BE2C (cell line): Measurements from ENCODE around the gene CNTNAP3. TPM values are rescaled to one million over a fixed set of nuclear protein-coding genes. Genes with fewer than 3 reads are reported as not detected.
"Not testable (repeated sequence)": the region's sequence is repeated elsewhere in the genome, so short reads cannot be mapped to it uniquely, and the experiment has no call there.

Experiments
- DNase-seq: peaks from one replicate; pipeline ENCODE4 v3.0.0-alpha.2; 2020
- H3K27me3 ChIP-seq: fragments of 250-450 bp; sonication (Bioruptor Pico); 2 replicates; pipeline ENCODE4 v1.5.1; 2020; ENCODE audit warnings: mild to moderate bottlenecking
- H3K36me3 ChIP-seq: fragments of 250-450 bp; sonication (Bioruptor Pico); 2 replicates; pipeline ENCODE4 v1.5.1; 2020; ENCODE audit warnings: mild to moderate bottlenecking
- H3K4me1 ChIP-seq: fragments of 250-450 bp; sonication (Bioruptor Pico); 2 replicates; pipeline ENCODE4 v1.5.1; 2020
- H3K4me3 ChIP-seq: 2 replicates; pipeline ENCODE4 v1.5.1; 2011; ENCODE audit warnings: low read depth, low read length
- H3K9me3 ChIP-seq: fragments of 250-450 bp; sonication (Bioruptor Pico); 2 replicates; pipeline ENCODE4 v1.5.1; 2020
- polyA plus RNA-seq: library from polyadenylated mRNA; unstranded; fragments of >200 nt; gene quantifications from one replicate; pipeline ENCODE4 v1.2.1, GENCODE V29; 2012; ENCODE audit warnings: low read depth, missing spikeins; ENCODE audit not compliant: insufficient read length, insufficient read depth

The CNTNAP3 gene
- polyA plus RNA-seq: 0.48 TPM

DNA sequence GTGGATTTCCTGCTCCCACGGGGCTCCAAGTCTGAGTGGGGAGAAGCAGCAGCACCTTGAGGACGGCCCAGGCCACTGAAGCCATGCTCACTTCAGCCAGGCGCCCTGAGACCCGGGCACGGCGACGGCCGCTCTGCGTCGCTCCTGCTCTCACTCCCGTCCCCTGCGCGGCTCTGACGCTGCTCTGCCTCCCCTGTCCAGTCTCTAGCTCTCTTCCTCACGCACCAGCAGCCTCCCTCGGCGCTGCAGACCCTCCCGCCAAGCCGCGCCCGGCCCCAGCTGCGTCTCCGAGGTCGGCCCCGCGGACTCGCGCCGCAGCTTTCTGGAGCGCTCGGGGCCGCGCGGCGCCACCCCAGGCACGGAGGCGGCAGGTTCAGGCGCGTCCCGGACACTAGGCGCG is at the start of gene CNTNAP3:
Gene CNTNAP3, minus strand, starts transcription at position 188 of the 400 bp plus-strand sequence. Its CDS starts 103 bp downstream, at position 85.
- H3K9me3 ChIP-seq, H3K4me3 ChIP-seq, H3K27me3 ChIP-seq, H3K36me3 ChIP-seq, DNase-seq, H3K4me1 ChIP-seq: not testable (repeated sequence)

DNA sequence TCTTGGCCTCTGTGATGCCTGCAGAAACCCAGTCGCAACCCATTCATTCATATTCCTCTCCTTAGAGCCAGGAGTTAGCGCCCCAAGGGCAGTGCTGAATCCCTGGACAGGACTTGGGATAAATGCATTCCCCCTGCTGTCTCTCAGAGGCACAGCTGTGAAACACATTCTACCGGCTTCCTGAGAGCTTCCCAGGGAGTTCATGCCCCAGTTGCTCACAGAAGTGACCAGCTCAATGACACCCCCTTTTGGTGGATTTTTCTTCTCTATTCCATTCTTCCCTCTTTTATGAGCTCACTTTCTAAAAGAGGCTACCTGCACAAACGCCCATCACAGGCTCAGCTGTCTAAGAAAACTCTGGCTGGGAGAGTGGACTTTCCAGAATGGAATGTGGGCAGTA is 8.0 kb downstream of the CNTNAP3 start:
- H3K4me1 ChIP-seq, H3K4me3 ChIP-seq, H3K9me3 ChIP-seq, H3K27me3 ChIP-seq, H3K36me3 ChIP-seq: not testable (repeated sequence)
- peak; percentile 2 for DNase-seq

DNA sequence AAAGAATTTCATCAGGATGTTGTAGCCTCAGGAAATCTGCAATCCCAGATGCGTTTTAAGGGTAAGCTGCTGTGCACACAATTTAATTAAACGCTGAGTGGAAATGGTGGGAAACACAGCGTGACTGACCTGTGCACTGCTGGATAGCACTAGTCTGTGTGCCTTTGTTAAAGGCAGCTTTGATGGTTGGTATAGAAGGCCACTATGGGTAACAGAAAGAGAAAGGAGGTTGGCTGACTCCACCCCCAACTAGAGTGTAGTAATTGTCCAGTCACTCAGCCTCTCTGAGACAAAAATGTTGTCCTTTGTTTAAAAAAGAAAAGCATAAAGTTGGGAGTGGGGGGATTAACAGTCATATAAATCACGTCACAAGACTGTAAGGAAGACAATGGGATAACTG is 45.5 kb downstream of the CNTNAP3 start:
- H3K9me3 ChIP-seq, DNase-seq, H3K27me3 ChIP-seq, H3K4me1 ChIP-seq, H3K4me3 ChIP-seq, H3K36me3 ChIP-seq: not testable (repeated sequence)

DNA sequence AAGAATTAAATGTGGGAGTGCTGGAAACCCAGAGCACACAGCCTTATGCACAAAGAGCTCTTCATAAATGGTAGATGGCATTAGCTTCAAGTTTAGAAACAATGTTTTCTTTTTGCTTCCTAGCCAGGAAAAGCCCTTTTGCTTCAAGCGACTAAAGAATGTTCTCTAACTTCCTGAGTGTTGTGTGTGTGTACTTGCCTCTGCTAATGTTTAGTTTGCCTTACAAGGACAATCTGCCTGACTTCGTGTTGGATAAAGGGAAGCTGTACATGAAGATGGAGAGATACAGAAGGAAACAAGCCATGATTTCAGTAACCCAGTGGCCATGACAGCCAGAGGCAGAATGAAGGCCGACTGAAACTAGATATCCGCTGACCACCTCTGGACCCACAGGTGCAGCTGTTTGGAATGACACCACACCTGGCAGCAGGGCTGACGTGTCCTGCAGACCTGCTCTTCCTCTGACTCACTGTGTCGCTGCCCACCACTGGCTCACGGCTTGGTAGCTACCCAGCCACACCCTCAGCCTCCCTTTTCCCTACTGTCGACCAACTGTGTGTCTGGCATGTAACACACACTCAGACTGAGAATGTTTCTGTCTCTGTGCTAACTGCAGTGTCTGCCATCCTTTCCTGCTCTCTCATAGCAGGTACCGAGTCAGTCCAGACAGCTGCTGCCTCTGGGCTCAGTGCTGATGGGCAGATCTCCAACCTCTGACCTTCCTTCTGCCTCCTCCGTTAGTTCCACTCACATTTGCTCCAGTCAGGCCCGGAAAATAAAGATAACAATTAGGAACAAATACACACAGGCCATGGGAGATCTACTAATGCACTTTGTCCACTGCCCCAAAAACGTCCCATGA is 55.6 kb downstream of the CNTNAP3 start:
- not testable (repeated sequence) for H3K36me3 ChIP-seq, H3K27me3 ChIP-seq, H3K4me1 ChIP-seq, H3K9me3 ChIP-seq, H3K4me3 ChIP-seq, DNase-seq

DNA sequence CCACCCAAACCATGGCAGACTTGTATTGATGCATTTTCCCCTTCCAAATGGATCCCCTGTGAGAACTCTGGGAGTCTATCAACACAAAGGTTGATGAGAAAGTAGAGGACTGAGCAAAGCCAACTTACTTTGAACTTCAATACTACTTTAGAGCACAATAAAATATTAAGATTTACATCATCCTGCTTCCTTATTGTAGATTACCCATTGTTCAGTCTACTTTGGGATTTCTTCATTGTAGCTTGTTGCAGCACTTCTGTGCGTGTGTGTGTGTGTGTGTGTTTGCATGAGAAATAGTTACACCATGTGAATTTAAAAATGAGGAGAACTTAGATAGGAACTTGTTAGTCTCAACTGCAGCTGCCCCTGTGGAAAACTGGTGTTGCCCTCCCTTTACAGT is 72.0 kb downstream of the CNTNAP3 start:
- H3K27me3 ChIP-seq, DNase-seq, H3K4me1 ChIP-seq, H3K36me3 ChIP-seq, H3K9me3 ChIP-seq, H3K4me3 ChIP-seq: not testable (repeated sequence)

DNA sequence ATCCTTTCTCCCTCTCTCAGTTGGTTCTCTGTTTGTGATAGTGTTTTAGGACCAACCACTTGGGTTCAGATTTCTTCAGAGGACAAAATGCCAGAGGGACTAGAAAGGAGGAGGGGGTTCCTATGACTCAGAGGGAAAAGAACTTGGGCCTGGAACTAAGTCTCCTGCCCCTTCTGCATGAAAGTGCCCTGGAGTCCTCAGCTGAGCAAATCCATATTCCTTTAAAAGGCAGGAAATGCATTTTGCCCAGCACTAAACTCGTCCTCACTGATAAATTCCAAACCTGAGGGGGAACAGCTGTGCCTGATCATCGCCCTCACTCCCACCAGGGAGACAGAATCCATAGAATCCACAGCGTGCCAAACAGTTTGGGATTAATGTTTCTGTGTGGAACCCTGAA is 78.2 kb downstream of the CNTNAP3 start:
- not testable (repeated sequence) for H3K4me3 ChIP-seq, H3K4me1 ChIP-seq, H3K9me3 ChIP-seq, H3K27me3 ChIP-seq, DNase-seq, H3K36me3 ChIP-seq

DNA sequence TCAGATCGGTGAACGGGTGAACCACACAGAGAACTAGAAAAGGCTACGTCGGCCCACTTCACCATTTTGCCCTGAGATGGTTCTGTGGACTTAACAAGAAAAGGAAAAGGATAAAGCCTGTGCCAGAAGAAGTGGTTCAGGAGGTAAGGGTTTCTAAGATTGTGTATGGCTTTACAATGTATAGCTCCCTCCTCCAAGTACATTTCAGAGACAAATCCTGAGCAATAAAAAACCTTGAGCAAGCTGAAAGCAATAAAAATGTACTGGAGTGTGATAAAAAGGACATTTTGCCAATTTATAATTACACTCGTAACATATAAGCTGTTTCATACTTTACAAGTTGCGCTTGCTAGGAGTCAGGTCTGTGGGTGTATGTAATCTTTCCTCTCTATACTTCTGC is 81.3 kb downstream of the CNTNAP3 start:
- H3K9me3 ChIP-seq, H3K36me3 ChIP-seq, H3K27me3 ChIP-seq, DNase-seq, H3K4me3 ChIP-seq, H3K4me1 ChIP-seq: not testable (repeated sequence)

DNA sequence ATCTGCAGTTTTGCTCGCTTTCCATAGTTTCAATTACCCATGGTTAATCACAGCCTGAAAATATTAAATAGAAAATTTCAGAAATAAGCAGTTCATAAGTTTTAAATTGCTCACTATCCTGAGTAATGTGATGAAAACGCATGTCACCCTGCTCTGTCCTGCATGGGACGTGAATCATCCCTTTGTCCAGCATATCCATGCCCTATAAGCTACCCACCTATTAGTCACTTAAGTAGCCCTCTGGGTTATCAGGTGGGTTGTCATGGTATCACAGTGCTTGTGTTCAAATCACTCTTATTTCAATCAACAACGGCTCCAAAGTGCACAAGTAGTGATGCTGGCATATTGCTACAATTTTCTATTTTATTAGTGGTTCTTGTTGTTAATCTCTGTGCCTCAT is 82.1 kb downstream of the CNTNAP3 start:
- DNase-seq, H3K36me3 ChIP-seq, H3K9me3 ChIP-seq, H3K4me3 ChIP-seq, H3K27me3 ChIP-seq, H3K4me1 ChIP-seq: not testable (repeated sequence)

DNA sequence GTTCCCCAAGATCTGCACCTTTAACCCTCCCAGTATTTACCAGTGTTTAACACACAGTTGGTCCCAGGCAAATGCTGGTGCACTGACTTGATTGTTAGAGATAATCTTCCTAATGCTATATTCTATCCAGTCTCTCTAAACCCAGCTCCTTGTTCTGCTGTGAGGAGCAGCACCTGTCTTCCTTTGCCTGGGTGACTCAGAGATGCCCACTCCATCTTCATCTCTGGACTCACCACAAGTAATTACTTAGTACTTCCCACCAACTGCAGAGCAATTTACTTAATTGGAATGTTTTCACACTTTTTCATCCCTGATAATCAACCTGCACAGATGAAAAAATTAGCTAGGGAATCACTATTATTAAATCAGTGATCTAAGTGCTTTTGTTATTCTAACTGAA is 87.6 kb downstream of the CNTNAP3 start:
- not testable (repeated sequence) for H3K9me3 ChIP-seq, DNase-seq, H3K4me1 ChIP-seq, H3K36me3 ChIP-seq, H3K4me3 ChIP-seq, H3K27me3 ChIP-seq

DNA sequence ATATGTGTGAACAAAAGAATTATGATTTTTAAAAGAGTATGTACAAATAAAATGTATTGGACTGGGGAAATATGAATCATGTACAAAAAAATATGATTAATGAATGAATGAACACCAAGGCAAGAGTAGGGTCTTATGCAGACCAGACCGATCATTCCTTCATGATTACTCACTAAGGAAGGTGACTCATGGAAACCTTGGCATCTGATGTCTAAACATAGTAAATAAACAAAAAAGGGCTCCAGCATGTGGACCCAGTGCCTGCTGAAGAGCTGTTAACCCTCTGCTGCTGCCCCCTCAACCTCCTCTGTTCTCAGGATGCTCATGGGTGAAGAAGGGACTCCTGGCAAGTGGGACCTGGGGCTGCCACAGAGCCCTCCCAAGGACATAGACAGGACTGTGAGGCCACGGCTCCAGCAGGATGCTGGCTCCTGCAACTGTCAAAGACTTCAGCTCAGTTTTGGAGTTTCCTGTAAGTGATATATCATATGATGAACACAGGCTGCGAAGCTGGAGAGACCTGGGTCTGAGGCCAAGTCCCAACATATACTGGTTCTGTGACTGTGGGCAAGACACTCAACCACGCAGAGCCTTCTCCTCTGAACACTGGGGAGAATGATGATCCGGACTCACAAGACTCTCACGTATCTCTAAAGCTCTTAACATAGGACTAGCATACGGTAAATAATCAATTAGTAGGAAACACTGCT is 89.8 kb downstream of the CNTNAP3 start:
- DNase-seq, H3K36me3 ChIP-seq, H3K27me3 ChIP-seq, H3K9me3 ChIP-seq, H3K4me3 ChIP-seq, H3K4me1 ChIP-seq: not testable (repeated sequence)

DNA sequence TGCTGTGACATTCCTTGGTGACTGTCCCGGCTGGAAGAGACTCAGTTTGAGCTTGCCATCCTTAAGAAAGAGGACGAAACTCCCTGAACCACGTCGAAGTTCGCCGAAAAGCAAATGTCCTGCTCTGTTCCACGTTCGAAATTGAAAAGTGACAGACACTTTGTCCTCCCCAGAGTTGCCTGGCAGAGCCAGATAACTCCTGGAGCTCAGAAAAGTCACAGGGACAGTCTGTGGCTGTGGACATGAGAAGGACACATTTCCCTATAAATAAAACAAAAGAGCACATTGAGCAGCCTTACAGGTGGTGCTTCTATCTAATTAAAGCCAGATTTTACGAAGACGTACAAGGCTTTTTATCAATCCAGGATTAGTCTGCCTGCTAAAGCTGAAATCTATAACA is 116.6 kb downstream of the CNTNAP3 start:
- not testable (repeated sequence) for H3K4me1 ChIP-seq, H3K27me3 ChIP-seq, H3K9me3 ChIP-seq, DNase-seq, H3K36me3 ChIP-seq, H3K4me3 ChIP-seq

DNA sequence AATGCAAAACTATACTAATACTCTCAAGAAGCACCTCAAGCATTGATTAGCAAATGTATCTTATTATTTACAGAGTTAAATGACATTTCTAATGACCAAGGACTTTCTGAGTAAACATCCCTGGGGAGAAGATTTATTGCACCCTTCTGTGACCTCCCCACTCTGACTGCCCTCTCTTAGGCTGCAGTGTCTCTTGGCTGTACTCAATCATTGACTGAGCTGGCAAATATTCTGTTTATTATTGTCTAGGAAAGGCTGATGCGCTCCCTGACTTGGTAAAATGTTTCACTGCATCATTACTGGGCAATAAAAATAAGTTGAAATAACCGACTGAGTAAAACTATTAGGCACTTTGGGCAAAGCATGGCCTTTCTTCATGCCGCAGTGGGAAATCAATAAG is 130.3 kb downstream of the CNTNAP3 start:
- H3K4me1 ChIP-seq, DNase-seq, H3K9me3 ChIP-seq, H3K4me3 ChIP-seq, H3K36me3 ChIP-seq, H3K27me3 ChIP-seq: not testable (repeated sequence)

DNA sequence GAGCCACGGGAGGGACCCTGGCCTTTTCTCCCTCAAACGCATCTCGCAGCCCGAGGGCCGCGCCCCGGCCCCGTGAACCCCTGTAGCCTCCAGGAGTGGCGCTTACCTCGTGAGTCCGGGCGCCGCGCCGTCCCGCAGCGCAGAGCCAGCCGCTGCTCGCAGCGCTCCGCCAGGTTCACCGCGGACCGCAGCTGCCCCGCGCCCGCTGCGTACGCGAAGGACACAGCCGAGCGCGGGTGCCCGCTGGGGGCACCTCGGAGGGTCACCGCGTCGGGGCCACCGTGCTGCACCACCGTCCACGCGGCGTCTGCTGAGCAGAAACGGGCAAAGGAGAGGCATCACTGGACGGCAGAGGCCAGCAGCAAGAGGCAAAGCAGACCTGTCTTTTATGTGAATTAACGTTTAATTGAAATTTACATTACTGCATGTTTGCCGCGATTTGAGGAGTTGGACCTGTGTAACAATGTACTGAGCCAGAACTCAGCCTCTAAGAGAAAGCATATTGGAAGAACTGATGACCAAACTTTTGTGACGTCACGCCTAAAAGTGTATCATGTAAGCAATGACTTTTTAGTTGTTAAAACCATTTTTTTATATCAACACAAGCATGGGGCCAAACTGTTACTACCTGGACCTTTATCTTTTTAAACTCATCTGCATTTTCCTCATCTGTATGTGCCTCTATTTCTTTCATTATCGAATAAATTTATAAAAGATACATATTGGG is 155.0 kb downstream of the CNTNAP3 start:
- not testable (repeated sequence) for H3K36me3 ChIP-seq, H3K4me1 ChIP-seq, H3K9me3 ChIP-seq, H3K4me3 ChIP-seq, DNase-seq, H3K27me3 ChIP-seq

DNA sequence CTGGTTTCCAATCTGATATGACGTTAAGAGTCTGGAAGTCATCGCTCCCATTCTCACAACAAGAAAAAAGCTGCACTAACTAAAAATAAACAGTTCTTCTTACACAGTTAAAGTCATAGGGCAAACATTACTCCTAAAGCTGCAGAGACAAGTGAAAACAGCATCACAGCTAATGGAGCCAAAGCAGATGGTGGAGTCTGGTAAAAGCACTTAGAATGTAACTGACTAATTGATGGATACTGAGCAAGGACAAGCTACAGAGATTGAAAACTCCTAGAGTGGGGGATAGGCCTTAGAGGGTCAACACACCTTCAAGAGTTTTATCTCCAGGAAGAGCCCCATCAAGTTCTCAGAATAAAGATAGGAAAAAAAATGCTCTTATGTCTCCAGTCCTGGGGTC is 166.6 kb downstream of the CNTNAP3 start:
- H3K4me3 ChIP-seq, H3K36me3 ChIP-seq, H3K9me3 ChIP-seq, H3K27me3 ChIP-seq, H3K4me1 ChIP-seq: not testable (repeated sequence)
- peak; percentile 15 for DNase-seq

DNA sequence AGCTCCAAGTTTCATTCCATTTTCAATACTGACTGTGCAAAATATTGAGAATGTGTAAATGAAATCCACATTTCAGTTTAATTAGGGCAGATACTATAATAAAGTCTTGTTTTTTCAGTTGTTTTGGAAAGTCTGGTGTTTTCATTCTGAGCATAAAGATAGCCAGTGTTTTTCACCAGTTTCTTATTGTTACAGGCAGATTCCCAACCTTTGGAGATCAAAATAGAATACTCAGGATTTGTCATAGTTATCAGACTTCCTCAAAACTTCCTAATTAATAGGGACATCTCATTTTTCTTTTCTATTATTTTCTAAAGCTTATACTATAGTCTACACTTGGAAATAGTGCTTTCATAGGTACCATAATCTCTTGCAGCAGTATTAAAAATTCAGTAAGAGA is 176.2 kb downstream of the CNTNAP3 start:
- not testable (repeated sequence) for H3K9me3 ChIP-seq, H3K4me1 ChIP-seq, H3K4me3 ChIP-seq, H3K27me3 ChIP-seq, DNase-seq, H3K36me3 ChIP-seq
